Osteocyte (in vitro differentiated cells): ENCODE data around the gene NAALADL2. TPM values are rescaled to one million over a fixed set of nuclear protein-coding genes. Genes with fewer than 3 reads are reported as not detected.
"Not testable (repeated sequence)": the region's sequence is repeated elsewhere in the genome, so short reads cannot be mapped to it uniquely, and the experiment has no call there.

ENCODE experiments used
- DNase-seq: peaks from one replicate; pipeline ENCODE4 v3.0.0; 2021; ENCODE audit warnings: mixed read lengths; ENCODE audit not compliant: unreplicated experiment; ENCODE audit errors: extremely low spot score
- H3K27ac Mint-ChIP-seq: one replicate; pipeline ENCODE4 v1.8.0; 2021; ENCODE audit warnings: mild to moderate bottlenecking, mixed read lengths; ENCODE audit not compliant: unreplicated experiment
- H3K27me3 Mint-ChIP-seq: one replicate; pipeline ENCODE4 v1.8.0; 2021; ENCODE audit warnings: mixed read lengths; ENCODE audit not compliant: unreplicated experiment
- H3K36me3 Mint-ChIP-seq: one replicate; pipeline ENCODE4 v1.8.0; 2021; ENCODE audit warnings: mixed read lengths; ENCODE audit not compliant: unreplicated experiment
- H3K4me1 Mint-ChIP-seq: one replicate; pipeline ENCODE4 v1.8.0; 2021; ENCODE audit warnings: mixed read lengths; ENCODE audit not compliant: unreplicated experiment
- H3K4me3 Mint-ChIP-seq: one replicate; pipeline ENCODE4 v1.8.0; 2021; ENCODE audit warnings: mild to moderate bottlenecking, moderate library complexity, mixed read lengths; ENCODE audit not compliant: unreplicated experiment
- H3K9me3 Mint-ChIP-seq: one replicate; pipeline ENCODE4 v1.8.0; 2021; ENCODE audit warnings: mixed read lengths; ENCODE audit not compliant: unreplicated experiment
- total RNA-seq: library from RNA; stranded (reverse); gene quantifications from 2 replicates; pipeline ENCODE4 v1.2.1, GENCODE V29; 2021
- TF ChIP-seq, protein P1 (sequence below): fragments of 200-600 bp; sonication (generic); IDR thresholded peaks from 2 replicates; pipeline ENCODE4 v1.5.0; 2021; ENCODE audit warnings: antibody characterized with exemption, mild to moderate bottlenecking, moderate library complexity

NAALADL2 gene
- total RNA-seq, 1 donor from 2014 or later, result 16.1 TPM

DNA sequence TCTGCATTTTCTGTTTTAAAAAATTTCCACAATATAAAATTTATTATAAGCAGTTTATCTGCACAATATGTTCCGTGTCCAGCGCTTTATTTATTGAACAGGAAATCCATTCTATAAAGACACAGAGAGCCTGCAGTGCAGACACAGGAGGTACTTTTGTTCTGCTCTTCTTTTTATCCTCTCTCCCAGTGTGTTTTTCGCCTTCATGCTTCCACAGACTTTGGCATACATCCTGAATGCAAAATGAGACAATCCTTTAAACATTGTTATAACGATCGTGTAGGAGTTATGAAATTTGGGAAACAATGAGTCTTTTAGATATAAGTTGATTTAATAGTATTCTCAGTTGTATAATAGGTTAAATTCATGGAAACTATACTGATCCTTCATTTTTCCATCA, 749.2 kb downstream of the NAALADL2 start:
- Mint-ChIP-seq H3K9me3 (no peaks in the 10 kb centered on the region), H3K4me1 (peaks cover 8% of the 10 kb centered on the region), H3K4me3 (no peak overlapping the region), H3K36me3 (no peaks in the 10 kb centered on the region), H3K27me3 (no peaks in the 10 kb centered on the region), H3K27ac (no peak overlapping the region)
- TF ChIP-seq, protein P1, sequence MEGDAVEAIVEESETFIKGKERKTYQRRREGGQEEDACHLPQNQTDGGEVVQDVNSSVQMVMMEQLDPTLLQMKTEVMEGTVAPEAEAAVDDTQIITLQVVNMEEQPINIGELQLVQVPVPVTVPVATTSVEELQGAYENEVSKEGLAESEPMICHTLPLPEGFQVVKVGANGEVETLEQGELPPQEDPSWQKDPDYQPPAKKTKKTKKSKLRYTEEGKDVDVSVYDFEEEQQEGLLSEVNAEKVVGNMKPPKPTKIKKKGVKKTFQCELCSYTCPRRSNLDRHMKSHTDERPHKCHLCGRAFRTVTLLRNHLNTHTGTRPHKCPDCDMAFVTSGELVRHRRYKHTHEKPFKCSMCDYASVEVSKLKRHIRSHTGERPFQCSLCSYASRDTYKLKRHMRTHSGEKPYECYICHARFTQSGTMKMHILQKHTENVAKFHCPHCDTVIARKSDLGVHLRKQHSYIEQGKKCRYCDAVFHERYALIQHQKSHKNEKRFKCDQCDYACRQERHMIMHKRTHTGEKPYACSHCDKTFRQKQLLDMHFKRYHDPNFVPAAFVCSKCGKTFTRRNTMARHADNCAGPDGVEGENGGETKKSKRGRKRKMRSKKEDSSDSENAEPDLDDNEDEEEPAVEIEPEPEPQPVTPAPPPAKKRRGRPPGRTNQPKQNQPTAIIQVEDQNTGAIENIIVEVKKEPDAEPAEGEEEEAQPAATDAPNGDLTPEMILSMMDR, result no peak
- DNase-seq, result no peak

DNA sequence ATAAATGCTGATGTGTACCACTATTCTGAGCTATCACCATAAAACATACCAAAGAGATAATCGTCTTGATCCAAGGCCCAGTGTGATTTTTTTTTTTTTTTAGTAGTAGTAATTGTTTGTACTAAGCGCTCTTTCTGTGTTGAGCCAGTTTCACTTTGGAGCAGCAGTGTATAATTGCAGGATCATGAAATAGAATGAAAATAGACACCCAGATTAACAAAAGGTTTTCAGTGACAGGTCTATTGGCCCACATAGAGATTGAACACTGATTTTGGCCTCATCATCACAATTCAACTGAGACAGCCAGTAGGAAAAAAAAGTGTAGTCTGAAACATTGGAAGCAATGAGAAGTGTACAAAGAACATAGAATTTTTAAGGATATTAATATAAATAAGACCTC, 749.8 kb downstream of the NAALADL2 start:
- Mint-ChIP-seq H3K4me3 (no peak overlapping the region), H3K4me1 (peaks cover 8% of the 10 kb centered on the region), H3K27me3 (no peaks in the 10 kb centered on the region), H3K36me3 (no peaks in the 10 kb centered on the region), H3K27ac (no peak overlapping the region), H3K9me3 (no peaks in the 10 kb centered on the region)
- DNase-seq, result no peak
- TF ChIP-seq, protein P1, result no peak

DNA sequence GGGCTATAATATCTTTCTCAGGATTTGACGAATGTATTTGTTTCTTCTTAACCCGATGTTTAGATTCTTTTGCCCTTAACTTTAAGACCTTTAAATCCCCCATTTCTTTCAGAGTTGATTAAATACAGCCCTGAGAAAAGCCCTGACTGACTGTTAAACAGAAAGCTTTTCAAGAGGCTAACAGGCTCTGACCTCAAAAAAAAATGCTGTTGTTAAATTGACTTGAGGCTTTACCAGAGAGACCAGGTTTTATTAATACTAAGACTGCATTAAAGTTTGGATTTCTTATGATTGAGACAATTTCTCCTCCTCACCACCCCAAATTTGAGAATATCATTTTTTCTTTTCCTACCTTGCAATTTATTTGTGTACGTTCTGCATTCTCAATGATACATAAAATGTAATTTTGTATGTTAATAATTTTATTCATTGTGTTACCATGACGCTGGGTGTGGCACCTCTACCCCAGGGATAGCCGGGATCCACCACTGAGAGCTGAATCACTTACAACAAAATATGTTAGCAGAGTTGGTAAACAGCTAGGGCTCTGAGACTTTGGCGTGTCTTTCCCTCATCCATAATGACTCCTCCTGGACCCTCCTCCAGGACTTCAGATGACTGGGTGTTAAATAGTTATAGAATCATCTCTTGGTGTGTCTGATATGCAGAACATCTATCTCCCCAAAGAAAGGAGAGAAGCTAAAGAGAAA, 753.5 kb downstream of the NAALADL2 start:
- TF ChIP-seq, protein P1, result no peak
- DNase-seq, result no peak
- Mint-ChIP-seq H3K36me3 (no peaks in the 10 kb centered on the region), H3K27ac (no peak overlapping the region), H3K4me3 (no peak overlapping the region), H3K27me3 (no peaks in the 10 kb centered on the region), H3K9me3 (no peaks in the 10 kb centered on the region), H3K4me1 (peaks cover 8% of the 10 kb centered on the region)

DNA sequence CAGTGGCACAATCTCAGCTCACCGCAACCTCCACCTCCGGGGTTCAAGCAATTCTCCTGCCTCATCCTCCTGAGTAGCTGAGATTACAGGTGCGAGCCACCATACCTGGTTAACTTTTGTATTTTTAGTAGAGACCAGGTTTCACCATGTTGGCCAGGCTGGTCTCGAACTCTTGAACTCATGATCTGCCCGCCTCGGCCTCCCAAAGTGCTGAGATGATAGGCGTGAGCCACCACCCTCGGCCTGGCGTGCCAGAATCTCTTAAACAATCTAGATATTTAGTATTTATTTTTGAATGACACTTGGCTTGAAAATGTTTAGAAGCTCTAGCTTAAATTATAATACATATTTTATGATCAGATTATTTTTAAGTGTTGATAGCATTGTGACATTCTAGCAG, 755.0 kb downstream of the NAALADL2 start:
- not testable (repeated sequence) for H3K4me3 Mint-ChIP-seq, H3K4me1 Mint-ChIP-seq, H3K36me3 Mint-ChIP-seq, H3K9me3 Mint-ChIP-seq, DNase-seq, H3K27me3 Mint-ChIP-seq, H3K27ac Mint-ChIP-seq

DNA sequence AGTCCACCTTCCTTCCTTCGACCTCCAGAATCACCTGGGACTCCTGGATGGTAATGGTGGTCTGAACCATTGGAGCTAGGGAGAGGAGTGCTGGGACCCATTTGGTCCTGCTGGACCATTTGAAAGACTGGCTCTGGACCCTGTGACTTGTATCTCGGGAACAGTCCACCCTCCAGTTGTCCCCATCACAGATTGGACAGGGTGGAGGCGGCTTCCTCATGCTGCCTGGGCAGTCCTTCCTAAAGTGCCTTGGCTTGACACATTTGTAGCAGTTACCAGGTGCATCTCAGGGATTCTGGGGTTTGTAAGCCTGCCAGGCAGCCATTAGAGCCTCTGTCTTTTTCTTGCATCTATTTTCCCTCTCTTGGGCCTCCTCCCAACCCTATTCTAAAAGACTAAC, 758.1 kb downstream of the NAALADL2 start:
- H3K9me3 Mint-ChIP-seq, result no peaks in the 10 kb centered on the region
- no peak for DNase-seq
- H3K36me3 Mint-ChIP-seq, result no peaks in the 10 kb centered on the region
- H3K27me3 Mint-ChIP-seq, result no peaks in the 10 kb centered on the region
- no peak overlapping the region for H3K27ac Mint-ChIP-seq
- H3K4me1 Mint-ChIP-seq, result peaks cover 4% of the 10 kb centered on the region
- H3K4me3 Mint-ChIP-seq, result no peak overlapping the region
- TF ChIP-seq, protein P1, result no peak
